ENCODE results near the gene MAN1C1. TPM values are rescaled to one million over a fixed set of nuclear protein-coding genes. Genes with fewer than 3 reads are reported as not detected.

MAN1C1 gene
- total and polyA plus RNA-seq, 4 donors = 2.8 to 32.2 (median 14.5) TPM

DNA sequence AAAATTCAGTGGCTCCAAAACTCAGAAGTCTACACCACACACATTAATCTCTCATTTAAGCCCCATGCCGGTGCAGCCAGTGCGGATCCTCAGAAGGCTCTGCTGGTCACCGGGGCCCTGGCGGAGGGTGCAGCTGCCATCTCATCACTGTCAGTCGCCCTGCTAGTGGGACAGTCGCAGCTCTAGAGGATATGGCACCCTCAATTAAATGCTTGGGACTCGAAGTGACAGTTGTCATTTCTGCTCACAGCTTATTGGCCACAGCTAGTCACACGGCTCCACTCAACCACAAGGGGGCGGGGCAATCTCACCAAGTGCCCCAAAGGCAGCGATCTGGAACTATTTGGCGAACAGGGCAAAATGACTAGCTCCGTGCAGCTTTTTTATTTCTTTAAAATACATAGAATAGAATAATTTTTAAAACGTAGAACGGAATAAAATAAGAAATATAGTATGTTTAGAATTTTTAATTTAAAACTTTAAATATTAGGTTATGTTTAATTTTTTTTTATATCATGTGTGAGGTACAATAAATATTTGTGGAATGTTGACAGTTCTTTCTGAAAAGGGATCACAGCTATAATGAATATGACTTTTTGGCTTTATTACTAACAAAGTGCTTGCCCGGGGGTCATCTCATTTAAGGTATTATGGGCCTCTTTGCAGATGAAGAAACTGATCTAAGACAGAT, 8.0 kb upstream of the MAN1C1 start:
- no peak overlapping the region for H3K27ac ChIP-seq (ENCODE audit: low read depth in 1 of 2, low read length in 2 of 2)
- no peaks in the 10 kb centered on the region for H3K9me3 ChIP-seq (ENCODE audit: control insufficient read depth, low read length)
- no peaks in the 10 kb centered on the region for H3K27me3 ChIP-seq (ENCODE audit: control insufficient read depth in 1 of 2, insufficient read depth in 2 of 2, low read length in 1 of 2)
- ATAC-seq (ENCODE audit: low FRiP score) (peak; percentile 84), DNase-seq (peak; percentile 92 to 94)
- intact Hi-C loops (cut with DNase I) = loop anchor here in 1 of 2 donors (2.0 kb wide), 1 partner anchor 188 kb away; no protein-coding TSS in a partner anchor
- H3K4me3 ChIP-seq (ENCODE audit: low read length in 2 of 2) = no peak overlapping the region
- H3K36me3 ChIP-seq (ENCODE audit: control insufficient read depth in 1 of 2, insufficient read depth in 2 of 2, low read length in 1 of 2) = no peaks in the 10 kb centered on the region
- H3K4me1 ChIP-seq (ENCODE audit: control insufficient read depth in 1 of 2, insufficient read depth in 2 of 2, low read length in 2 of 2) = no peaks in the 10 kb centered on the region
- WGBS, 2 donors = 23% methylated on average over 15 of the region's 15 CpGs

DNA sequence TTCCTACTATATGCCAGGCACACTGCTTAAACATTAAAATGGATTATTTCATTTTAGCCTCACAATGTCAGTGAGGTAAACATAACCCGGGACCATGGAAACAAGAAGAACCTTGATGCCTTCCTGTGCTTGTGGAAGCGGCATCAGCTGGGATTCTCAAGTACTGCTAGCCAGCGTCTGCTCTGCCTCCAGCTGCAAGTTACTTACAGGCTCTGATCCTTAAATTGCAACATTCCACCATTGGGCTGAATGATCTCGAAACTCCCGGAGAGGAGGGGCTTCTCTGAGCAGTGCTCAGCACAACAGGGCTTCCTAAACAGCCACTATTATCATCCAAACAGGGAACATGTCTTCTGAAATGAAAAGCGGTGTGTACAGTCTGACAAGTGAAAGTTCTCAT, 6.7 kb upstream of the MAN1C1 start:
- Histone ChIP-seq H3K4me1 (ENCODE audit: control insufficient read depth in 1 of 2, insufficient read depth in 2 of 2, low read length in 2 of 2) (no peaks in the 10 kb centered on the region), H3K9me3 (ENCODE audit: control insufficient read depth, low read length) (no peaks in the 10 kb centered on the region), H3K36me3 (ENCODE audit: control insufficient read depth in 1 of 2, insufficient read depth in 2 of 2, low read length in 1 of 2) (no peaks in the 10 kb centered on the region), H3K4me3 (ENCODE audit: low read length in 2 of 2) (no peak overlapping the region), H3K27me3 (ENCODE audit: control insufficient read depth in 1 of 2, insufficient read depth in 2 of 2, low read length in 1 of 2) (no peaks in the 10 kb centered on the region), H3K27ac (ENCODE audit: low read depth in 1 of 2, low read length in 2 of 2) (no peak overlapping the region)
- ATAC-seq (ENCODE audit: low FRiP score) (no peak), DNase-seq (no peak)
- 71 to 74% methylated on average over 6 of the region's 6 CpGs for WGBS, 2 donors
- intact Hi-C loops (cut with DNase I) = loop anchor here in 1 of 2 donors (2.0 kb wide), 1 partner anchor 187 kb away; no protein-coding TSS in a partner anchor

DNA sequence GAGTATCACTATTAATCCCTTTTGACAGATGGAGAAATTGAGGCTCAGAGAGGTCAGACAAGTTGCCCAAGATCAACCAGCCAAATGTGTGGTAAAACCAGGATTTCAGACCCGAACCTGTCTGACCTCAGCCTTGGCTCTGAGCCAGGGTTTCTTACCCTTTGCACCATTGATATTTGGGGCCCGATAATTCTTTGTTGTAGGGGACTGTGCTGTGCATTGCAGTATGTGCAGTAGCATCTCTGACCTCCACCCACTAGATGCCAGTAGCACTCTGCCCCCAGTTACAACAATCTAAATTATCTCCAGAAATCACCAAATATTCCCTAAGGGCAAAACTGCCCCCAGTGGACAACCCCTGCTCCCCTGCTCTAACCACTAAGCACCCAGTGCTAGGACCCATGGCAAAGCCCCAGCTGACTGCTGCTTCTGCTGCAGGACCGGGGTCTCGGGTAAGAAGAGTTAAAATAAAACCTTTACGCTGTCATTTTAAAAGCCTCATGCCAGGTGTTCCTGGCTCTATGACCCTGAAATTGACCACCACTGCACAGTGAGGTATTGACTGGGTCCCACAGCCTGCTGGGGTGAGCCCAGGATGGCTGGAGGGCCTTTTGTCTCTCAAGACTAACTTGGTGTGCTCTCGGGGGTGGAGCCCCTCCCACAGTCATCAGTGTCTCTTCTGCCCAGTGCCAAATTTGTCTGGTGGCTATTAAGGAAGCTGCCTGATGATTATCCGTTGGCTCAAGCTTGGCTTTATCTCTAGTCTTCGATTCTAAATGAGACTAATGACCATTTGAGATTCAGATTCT, 5.6 kb upstream of the MAN1C1 start:
- no peak for DNase-seq
- Histone ChIP-seq H3K27me3 (ENCODE audit: control insufficient read depth in 1 of 2, insufficient read depth in 2 of 2, low read length in 1 of 2) (no peaks in the 10 kb centered on the region), H3K27ac (ENCODE audit: low read depth in 1 of 2, low read length in 2 of 2) (no peak overlapping the region), H3K4me3 (ENCODE audit: low read length in 2 of 2) (no peak overlapping the region), H3K9me3 (ENCODE audit: control insufficient read depth, low read length) (no peaks in the 10 kb centered on the region), H3K36me3 (ENCODE audit: control insufficient read depth in 1 of 2, insufficient read depth in 2 of 2, low read length in 1 of 2) (no peaks in the 10 kb centered on the region), H3K4me1 (ENCODE audit: control insufficient read depth in 1 of 2, insufficient read depth in 2 of 2, low read length in 2 of 2) (no peaks in the 10 kb centered on the region)
- ATAC-seq (ENCODE audit: low FRiP score) = no peak
- WGBS, 2 donors = 68 to 72% methylated on average over 8 of the region's 8 CpGs
- intact Hi-C loops (cut with DNase I) = no loop called here

DNA sequence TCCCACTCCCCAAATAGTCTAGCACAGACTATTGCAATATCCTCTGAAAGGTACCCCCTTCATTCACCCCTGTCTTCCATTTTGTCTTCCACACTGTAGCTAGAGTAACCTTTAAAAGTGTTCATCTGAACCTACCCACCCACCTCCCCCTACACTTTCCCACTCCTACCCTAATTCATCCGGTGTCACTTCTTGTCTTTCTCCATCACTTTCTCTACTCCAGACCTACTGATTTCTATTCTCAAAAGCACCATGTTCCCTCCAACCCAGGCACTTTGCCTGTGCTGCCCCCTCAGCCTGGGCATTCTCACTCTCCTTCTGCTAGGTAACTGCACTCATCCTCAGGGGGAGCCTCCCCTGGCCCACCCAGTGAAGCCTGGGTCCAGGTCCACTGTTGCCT, 4.7 kb upstream of the MAN1C1 start:
- H3K27ac ChIP-seq (ENCODE audit: low read depth in 1 of 2, low read length in 2 of 2) = no peak overlapping the region
- no peaks in the 10 kb centered on the region for H3K4me1 ChIP-seq (ENCODE audit: control insufficient read depth in 1 of 2, insufficient read depth in 2 of 2, low read length in 2 of 2)
- H3K36me3 ChIP-seq (ENCODE audit: control insufficient read depth in 1 of 2, insufficient read depth in 2 of 2, low read length in 1 of 2) = no peaks in the 10 kb centered on the region
- intact Hi-C loops (cut with DNase I) = no loop called here
- no peak overlapping the region for H3K4me3 ChIP-seq (ENCODE audit: low read length in 2 of 2)
- no peak for DNase-seq
- ATAC-seq (ENCODE audit: low FRiP score) = no peak
- WGBS, 2 donors = 92 to 93% methylated on average over 1 of the region's 1 CpG
- H3K9me3 ChIP-seq (ENCODE audit: control insufficient read depth, low read length) = no peaks in the 10 kb centered on the region
- no peaks in the 10 kb centered on the region for H3K27me3 ChIP-seq (ENCODE audit: control insufficient read depth in 1 of 2, insufficient read depth in 2 of 2, low read length in 1 of 2)

DNA sequence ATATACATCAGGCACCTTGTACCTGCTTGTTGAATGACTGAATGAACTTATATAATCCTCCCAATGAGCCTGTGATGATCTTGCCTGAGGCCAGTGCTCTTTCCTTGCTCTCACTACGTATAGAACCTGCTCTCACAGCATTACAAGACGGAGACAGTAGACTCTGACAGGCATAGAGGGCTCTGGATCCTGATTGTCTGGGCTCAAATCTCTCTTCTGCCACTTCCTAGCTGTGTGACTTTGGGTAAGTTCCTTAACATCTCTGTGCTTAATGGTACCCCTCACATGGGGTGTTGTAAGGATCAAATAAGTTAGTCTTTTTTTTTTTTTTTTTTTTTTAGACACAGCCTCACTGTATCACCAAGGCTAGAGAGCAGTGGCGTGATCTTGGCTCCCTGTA, 4.2 kb upstream of the MAN1C1 start:
- no peaks in the 10 kb centered on the region for H3K4me1 ChIP-seq (ENCODE audit: control insufficient read depth in 1 of 2, insufficient read depth in 2 of 2, low read length in 2 of 2)
- H3K36me3 ChIP-seq (ENCODE audit: control insufficient read depth in 1 of 2, insufficient read depth in 2 of 2, low read length in 1 of 2) = no peaks in the 10 kb centered on the region
- no peaks in the 10 kb centered on the region for H3K9me3 ChIP-seq (ENCODE audit: control insufficient read depth, low read length)
- ATAC-seq (ENCODE audit: low FRiP score) (no peak), DNase-seq (no peak)
- WGBS, 2 donors = 93 to 95% methylated on average over 3 of the region's 3 CpGs
- H3K4me3 ChIP-seq (ENCODE audit: low read length in 2 of 2) = no peak overlapping the region
- intact Hi-C loops (cut with DNase I) = no loop called here
- no peak overlapping the region for H3K27ac ChIP-seq (ENCODE audit: low read depth in 1 of 2, low read length in 2 of 2)
- no peaks in the 10 kb centered on the region for H3K27me3 ChIP-seq (ENCODE audit: control insufficient read depth in 1 of 2, insufficient read depth in 2 of 2, low read length in 1 of 2)

DNA sequence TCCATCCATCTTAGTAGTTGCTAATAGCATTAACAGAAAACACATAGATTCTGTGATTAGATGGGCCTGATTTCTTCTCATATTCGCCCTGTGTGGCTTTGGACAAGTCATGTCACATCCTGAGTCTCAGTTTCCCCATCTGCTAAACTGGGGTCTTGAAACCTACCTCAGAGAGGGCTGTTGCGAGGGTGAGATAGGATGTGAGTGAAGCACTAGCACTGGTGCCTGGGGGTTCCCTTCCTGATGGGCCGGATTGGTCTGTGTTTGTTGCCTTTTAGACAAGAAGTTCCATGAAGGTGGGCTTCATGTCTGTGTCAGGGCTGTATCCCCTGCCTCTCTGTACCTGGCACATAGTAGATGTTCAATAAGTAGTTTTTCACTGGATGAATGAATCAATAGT, 3.5 kb upstream of the MAN1C1 start:
- Histone ChIP-seq H3K27ac (ENCODE audit: low read depth in 1 of 2, low read length in 2 of 2) (no peak overlapping the region), H3K4me1 (ENCODE audit: control insufficient read depth in 1 of 2, insufficient read depth in 2 of 2, low read length in 2 of 2) (peaks cover 0 to 2% of the 10 kb centered on the region in 2 donors), H3K27me3 (ENCODE audit: control insufficient read depth in 1 of 2, insufficient read depth in 2 of 2, low read length in 1 of 2) (no peaks in the 10 kb centered on the region), H3K4me3 (ENCODE audit: low read length in 2 of 2) (no peak overlapping the region), H3K9me3 (ENCODE audit: control insufficient read depth, low read length) (no peaks in the 10 kb centered on the region), H3K36me3 (ENCODE audit: control insufficient read depth in 1 of 2, insufficient read depth in 2 of 2, low read length in 1 of 2) (no peaks in the 10 kb centered on the region)
- DNase-seq = no peak
- ATAC-seq (ENCODE audit: low FRiP score) = no peak
- intact Hi-C loops (cut with DNase I) = no loop called here
- 92 to 95% methylated on average over 3 of the region's 3 CpGs for WGBS, 2 donors

DNA sequence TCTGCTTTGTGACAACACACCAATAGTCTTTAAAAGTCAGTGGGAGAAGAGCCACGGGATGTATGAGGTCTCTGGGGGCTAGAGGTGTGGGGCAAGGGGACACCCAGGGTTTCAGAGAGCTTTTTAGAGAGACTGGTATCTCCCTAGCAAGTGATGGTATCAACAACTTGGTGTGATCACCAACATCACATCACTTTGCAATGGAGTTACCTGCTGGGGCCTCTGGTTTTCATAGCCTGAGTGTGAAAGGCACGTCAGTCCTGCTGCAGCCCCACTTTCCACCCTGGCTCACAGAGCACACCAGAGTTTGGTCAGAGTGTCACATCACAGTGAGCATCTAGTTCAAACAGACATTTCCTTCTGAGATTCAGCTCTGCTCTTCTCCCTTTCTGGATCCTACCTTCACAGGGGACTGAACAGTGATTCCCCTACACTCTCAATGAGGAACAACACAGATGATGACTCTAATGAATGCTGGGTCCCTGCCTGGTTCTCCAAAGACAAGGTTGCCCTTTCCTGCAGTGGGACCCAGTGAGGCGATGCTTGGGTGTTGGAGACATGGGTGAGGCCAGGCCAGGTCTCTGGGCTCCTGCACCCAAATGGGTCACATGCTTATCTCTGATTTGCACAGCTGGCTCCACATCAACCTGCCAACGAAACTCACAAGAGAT, 2.0 kb upstream of the MAN1C1 start:
- Histone ChIP-seq H3K36me3 (ENCODE audit: control insufficient read depth in 1 of 2, insufficient read depth in 2 of 2, low read length in 1 of 2) (no peaks in the 10 kb centered on the region), H3K4me3 (ENCODE audit: low read length in 2 of 2) (no peak overlapping the region), H3K27ac (ENCODE audit: low read depth in 1 of 2, low read length in 2 of 2) (no peak overlapping the region), H3K4me1 (ENCODE audit: control insufficient read depth in 1 of 2, insufficient read depth in 2 of 2, low read length in 2 of 2) (peaks cover 0 to 6% of the 10 kb centered on the region in 2 donors), H3K9me3 (ENCODE audit: control insufficient read depth, low read length) (no peaks in the 10 kb centered on the region), H3K27me3 (ENCODE audit: control insufficient read depth in 1 of 2, insufficient read depth in 2 of 2, low read length in 1 of 2) (no peaks in the 10 kb centered on the region)
- ATAC-seq (ENCODE audit: low FRiP score) (no peak), DNase-seq (no peak)
- intact Hi-C loops (cut with DNase I) = loop anchor here (5.0 kb wide), 4 partner anchors 43 to 183 kb away; no protein-coding TSS in a partner anchor
- 69 to 70% methylated on average over 4 of the region's 4 CpGs for WGBS, 2 donors

DNA sequence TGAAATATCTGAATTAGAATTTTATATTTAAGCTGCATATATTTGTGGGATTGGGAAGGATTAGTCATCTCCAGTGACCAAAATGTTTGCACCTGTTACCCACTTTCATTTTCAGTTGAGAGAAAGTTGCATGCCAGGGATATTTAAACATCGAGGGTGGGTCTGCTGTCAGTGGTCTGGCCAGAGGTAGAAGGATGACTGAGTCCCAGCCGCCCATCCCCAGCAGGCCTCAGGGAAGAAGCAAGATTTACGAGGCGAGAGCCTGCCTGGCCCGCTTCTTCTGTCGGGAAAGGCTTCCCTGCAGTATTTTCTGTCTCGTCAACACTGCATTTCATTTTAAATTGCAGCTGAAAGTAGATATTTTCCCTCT, 1.4 kb upstream of the MAN1C1 start:
- H3K4me1 ChIP-seq (ENCODE audit: control insufficient read depth in 1 of 2, insufficient read depth in 2 of 2, low read length in 2 of 2) = peaks cover 0 to 6% of the 10 kb centered on the region in 2 donors
- no peak overlapping the region for H3K4me3 ChIP-seq (ENCODE audit: low read length in 2 of 2)
- ATAC-seq (ENCODE audit: low FRiP score) = no peak
- no peaks in the 10 kb centered on the region for H3K27me3 ChIP-seq (ENCODE audit: control insufficient read depth in 1 of 2, insufficient read depth in 2 of 2, low read length in 1 of 2)
- no peaks in the 10 kb centered on the region for H3K36me3 ChIP-seq (ENCODE audit: control insufficient read depth in 1 of 2, insufficient read depth in 2 of 2, low read length in 1 of 2)
- 57 to 59% methylated on average over 7 of the region's 7 CpGs for WGBS, 2 donors
- intact Hi-C loops (cut with DNase I) = loop anchor here (5.0 kb wide), 4 partner anchors 42 to 182 kb away; no protein-coding TSS in a partner anchor
- H3K27ac ChIP-seq (ENCODE audit: low read depth in 1 of 2, low read length in 2 of 2) = no peak overlapping the region
- H3K9me3 ChIP-seq (ENCODE audit: control insufficient read depth, low read length) = no peaks in the 10 kb centered on the region
- DNase-seq = no peak

Measured in aorta (tissue), 5 donors.